Activated T-cell treated with anti-CD3 and anti-CD28 coated beads for 1 hour (primary cell): ENCODE results near the gene WDR18.
A peak's percentile ranks its signal among the peaks of the same experiment; 100 is the strongest.

Experiments used
- DNase-seq: peaks from one replicate; pipeline ENCODE4 v3.0.0-alpha.2; 2020; ENCODE audit warnings: low read depth

WDR18 gene

GRCh38 chr19:984165-984967 is at the start of gene WDR18:
TSS of gene WDR18 (plus strand) at chr19:984345. CDS start at chr19:984354, 9 bp downstream.
- peak; percentile 84 for DNase-seq

- DNase-seq = no peak
Observed at GRCh38 chr19:934865-935479, 49.2 kb upstream of the WDR18 start.

GRCh38 chr19:936175-936546 is 48.0 kb upstream of the WDR18 start:
- DNase-seq = no peak

GRCh38 chr19:937259-937694 is 46.9 kb upstream of the WDR18 start:
- DNase-seq = no peak

GRCh38 chr19:938233-938923 is 45.8 kb upstream of the WDR18 start:
- no peak for DNase-seq

GRCh38 chr19:939439-939838 is 44.7 kb upstream of the WDR18 start:
- no peak for DNase-seq

- no peak for DNase-seq
Observed at GRCh38 chr19:939922-940321, 44.2 kb upstream of the WDR18 start.

- DNase-seq = peak; percentile 63
Observed at GRCh38 chr19:940591-941291, 43.4 kb upstream of the WDR18 start.

GRCh38 chr19:941292-942132 is 42.6 kb upstream of the WDR18 start:
- DNase-seq = no peak

GRCh38 chr19:942133-942645 is 42.0 kb upstream of the WDR18 start:
- no peak for DNase-seq

- DNase-seq = no peak
Observed at GRCh38 chr19:943551-944170, 40.5 kb upstream of the WDR18 start.

- DNase-seq = no peak
Observed at GRCh38 chr19:944171-944567, 40.0 kb upstream of the WDR18 start.

- DNase-seq = no peak
Observed at GRCh38 chr19:944663-945241, 39.4 kb upstream of the WDR18 start.

- DNase-seq = no peak
Observed at GRCh38 chr19:945401-946252, 38.5 kb upstream of the WDR18 start.

GRCh38 chr19:947090-947706 is 36.9 kb upstream of the WDR18 start:
- no peak for DNase-seq

- no peak for DNase-seq
Observed at GRCh38 chr19:947707-948539, 36.2 kb upstream of the WDR18 start.

GRCh38 chr19:948842-949496 is 35.2 kb upstream of the WDR18 start:
- no peak for DNase-seq
